ENCODE measurements around the gene CEACAM1. TPM values are rescaled to one million over a fixed set of nuclear protein-coding genes. Genes with fewer than 3 reads are reported as not detected.
"Not testable (repeated sequence)": the region's sequence is repeated elsewhere in the genome, so short reads cannot be mapped to it uniquely, and the experiment has no call there.

The CEACAM1 gene
- total RNA-seq, 1 donor from 2014 or later, result 3.8 TPM

GRCh38 chr19:42473686-42474085 lies 54.6 kb downstream of the CEACAM1 start:
- DNase-seq, result no peak

- no peak for DNase-seq
Measured at GRCh38 chr19:42472402-42473147, 55.7 kb downstream of the CEACAM1 start.

- DNase-seq, result no peak
Measured at GRCh38 chr19:42471554-42472249, 56.6 kb downstream of the CEACAM1 start.

GRCh38 chr19:42469311-42470235 lies 58.7 kb downstream of the CEACAM1 start:
- no peak for DNase-seq

- DNase-seq, result no peak
Measured at GRCh38 chr19:42468273-42468796, 59.9 kb downstream of the CEACAM1 start.

GRCh38 chr19:42467183-42467760 lies 61.0 kb downstream of the CEACAM1 start:
- no peak for DNase-seq

GRCh38 chr19:42466521-42467182 lies 61.6 kb downstream of the CEACAM1 start:
- DNase-seq, result no peak

GRCh38 chr19:42465827-42466280 lies 62.4 kb downstream of the CEACAM1 start:
- DNase-seq, result no peak

GRCh38 chr19:42461700-42462324 lies 66.5 kb downstream of the CEACAM1 start:
- no peak for DNase-seq

- DNase-seq, result not testable (repeated sequence)
Measured at GRCh38 chr19:42461231-42461630, 67.0 kb downstream of the CEACAM1 start.

GRCh38 chr19:42459926-42460325 lies 68.4 kb downstream of the CEACAM1 start:
- DNase-seq, result no peak

Small RNA genes within 50 kb of the gene (small RNA-seq; reads per million reads assigned to genes)
- not detected for gene RNU4-60P (ENCODE audit: low replicate concordance)

Other genes starting within 250 kb of the CEACAM1 start
- gene PRR19, start 226.3 kb downstream of the CEACAM1 start, total RNA-seq, result 0.62 TPM
- 30.3 TPM for gene PAFAH1B3, start 225.9 kb downstream of the CEACAM1 start, total RNA-seq
- not detected for gene TMEM145, start 215.2 kb downstream of the CEACAM1 start, total RNA-seq
- 27.9 TPM for gene MEGF8, start 202.8 kb downstream of the CEACAM1 start, total RNA-seq
- gene CNFN, start 138.2 kb downstream of the CEACAM1 start, total RNA-seq, result 1.6 TPM
- 14.2 TPM for gene LIPE, start 101.1 kb downstream of the CEACAM1 start, total RNA-seq
- 2.2 TPM for gene CXCL17, start 85.5 kb downstream of the CEACAM1 start, total RNA-seq
- gene CEACAM8, start 66.4 kb upstream of the CEACAM1 start, total RNA-seq, result not detected
- gene PSG3, start 212.0 kb upstream of the CEACAM1 start, total RNA-seq, result not detected
- gene PSG8, start 237.2 kb upstream of the CEACAM1 start, total RNA-seq, result not detected

Measured in tongue (tissue), 3 donors.